ENCODE data around the gene TUSC2.

DNA sequence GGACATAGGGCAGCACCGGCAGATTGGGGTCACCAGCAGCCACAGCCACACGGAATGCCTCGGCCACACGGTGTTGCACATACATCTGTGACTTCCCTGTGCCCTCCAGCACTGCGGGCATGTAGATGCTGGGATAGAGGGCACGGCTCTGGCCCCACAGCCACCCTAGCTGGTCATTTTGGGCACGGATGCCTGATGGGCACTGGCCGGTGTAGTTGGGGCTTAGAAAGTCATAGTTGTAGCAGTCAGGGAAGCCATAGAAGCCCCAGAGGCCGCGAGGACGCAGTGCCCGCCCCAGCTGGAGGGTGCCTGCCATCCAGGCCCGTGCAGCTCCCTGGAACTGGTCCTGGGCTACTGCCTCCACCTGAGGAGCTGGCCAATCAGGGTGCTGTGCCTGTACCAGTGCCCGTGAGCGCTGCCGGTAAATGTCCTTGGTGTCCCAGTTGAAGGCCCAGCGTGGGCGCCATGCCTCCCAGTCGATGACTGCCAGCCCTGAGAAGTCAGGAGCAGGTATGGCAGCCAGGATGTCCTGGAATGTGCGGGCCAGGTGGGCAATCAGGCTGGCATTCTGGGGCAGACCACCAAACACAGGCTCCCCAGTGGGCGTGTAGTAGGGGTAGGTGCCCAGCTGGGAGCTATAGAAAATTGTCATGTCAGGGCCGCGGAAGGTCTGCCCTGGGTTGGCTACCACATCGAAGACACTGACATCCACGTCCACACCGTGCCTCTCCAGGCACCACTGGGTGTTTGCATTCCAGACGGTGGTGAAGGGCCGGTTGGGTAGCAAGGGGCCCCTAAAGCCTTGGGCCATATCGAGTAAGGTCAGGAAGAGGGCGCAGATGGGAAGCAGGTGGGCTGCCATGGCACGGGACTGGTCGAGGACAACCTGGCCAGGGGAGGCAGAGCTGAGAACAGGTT lies 25.7 kb downstream of the TUSC2 start:
- TF ChIP-seq, protein P1, sequence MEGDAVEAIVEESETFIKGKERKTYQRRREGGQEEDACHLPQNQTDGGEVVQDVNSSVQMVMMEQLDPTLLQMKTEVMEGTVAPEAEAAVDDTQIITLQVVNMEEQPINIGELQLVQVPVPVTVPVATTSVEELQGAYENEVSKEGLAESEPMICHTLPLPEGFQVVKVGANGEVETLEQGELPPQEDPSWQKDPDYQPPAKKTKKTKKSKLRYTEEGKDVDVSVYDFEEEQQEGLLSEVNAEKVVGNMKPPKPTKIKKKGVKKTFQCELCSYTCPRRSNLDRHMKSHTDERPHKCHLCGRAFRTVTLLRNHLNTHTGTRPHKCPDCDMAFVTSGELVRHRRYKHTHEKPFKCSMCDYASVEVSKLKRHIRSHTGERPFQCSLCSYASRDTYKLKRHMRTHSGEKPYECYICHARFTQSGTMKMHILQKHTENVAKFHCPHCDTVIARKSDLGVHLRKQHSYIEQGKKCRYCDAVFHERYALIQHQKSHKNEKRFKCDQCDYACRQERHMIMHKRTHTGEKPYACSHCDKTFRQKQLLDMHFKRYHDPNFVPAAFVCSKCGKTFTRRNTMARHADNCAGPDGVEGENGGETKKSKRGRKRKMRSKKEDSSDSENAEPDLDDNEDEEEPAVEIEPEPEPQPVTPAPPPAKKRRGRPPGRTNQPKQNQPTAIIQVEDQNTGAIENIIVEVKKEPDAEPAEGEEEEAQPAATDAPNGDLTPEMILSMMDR (IDR thresholded peaks at IDR 0.05 in 2 of 3, conservative IDR thresholded peaks at IDR 0.05 in 1 of 3; ENCODE audit: borderline replicate concordance in 1 of 3, insufficient read depth in 1 of 3, low read depth in 2 of 3, low read length in 2 of 3), result no peak
- TF ChIP-seq, protein P2, sequence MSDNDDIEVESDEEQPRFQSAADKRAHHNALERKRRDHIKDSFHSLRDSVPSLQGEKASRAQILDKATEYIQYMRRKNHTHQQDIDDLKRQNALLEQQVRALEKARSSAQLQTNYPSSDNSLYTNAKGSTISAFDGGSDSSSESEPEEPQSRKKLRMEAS (IDR thresholded peaks at IDR 0.05), result no peak
- no peak for TF ChIP-seq RAD21 (IDR thresholded peaks at IDR 0.05; ENCODE audit: low read depth)
- TF ChIP-seq POLR2A (IDR thresholded peaks at IDR 0.05; ENCODE audit: borderline replicate concordance, extremely low read depth, insufficient read depth, insufficient read length), result no peak
- no peak for TF ChIP-seq TCF7L2 (IDR thresholded peaks at IDR 0.05; ENCODE audit: borderline replicate concordance, extremely low read depth, insufficient read depth, insufficient read length)
